SK-N-SH (cell line): ENCODE data around the gene SLIT1. TPM values are rescaled to one million over a fixed set of nuclear protein-coding genes. Genes with fewer than 3 reads are reported as not detected.

Experiments used
- CTCF ChIA-PET: fragments of 300-600, 350-600 bp; formaldehyde crosslinking; extraction: SDS; loops from one replicate; lab custom pipeline; 2021; lab: Yijun Ruan, JAX
- POLR2A ChIA-PET: fragments of 350-600 bp; sonication (Branson Sonifier 250); formaldehyde crosslinking; extraction: SDS; loops from one replicate; lab custom pipeline; 2020; ENCODE audit warnings: antibody characterized with exemption, inconsistent platforms; lab: Yijun Ruan, JAX
- DNase-seq: peaks from one replicate; pipeline ENCODE4 v3.0.0; 2012
- H2AFZ ChIP-seq: fragments of 200-600 bp; sonication (generic); 2 replicates; pipeline ENCODE4 v1.8.1; 2016; ENCODE audit warnings: antibody characterized with exemption, mild to moderate bottlenecking, low read depth
- H3F3A ChIP-seq: fragments of 200-600 bp; sonication (generic); replicated peaks from 2 replicates; pipeline ENCODE3; 2016; ENCODE audit warnings: antibody characterized with exemption, mild to moderate bottlenecking; ENCODE audit not compliant: insufficient read depth
- H3K27ac ChIP-seq, 2 experiments: fragments of 200-500 bp in 1 of 2; fragments of 200-600 bp in 1 of 2; sonication (Bioruptor generic) in 1 of 2; sonication (generic), shearing (Covaris generic) in 1 of 2; 2 replicates each; pipeline versions ENCODE4 v1.5.1 to v1.6.1; 2014 to 2016; ENCODE audit warnings: low read depth in 2 of 2, inconsistent platforms in 1 of 2, low read length in 1 of 2, mild to moderate bottlenecking in 1 of 2, mixed read lengths in 1 of 2
- H3K27me3 ChIP-seq: fragments of 200-600 bp; sonication (generic), shearing (Covaris generic); 2 replicates; pipeline ENCODE4 v1.6.1; 2016; ENCODE audit warnings: mixed run types; ENCODE audit not compliant: insufficient read depth
- H3K36me3 ChIP-seq, 2 experiments: fragments of 200-500 bp in 1 of 2; fragments of 200-600 bp in 1 of 2; sonication (Bioruptor generic) in 1 of 2; sonication (generic) in 1 of 2; replicated peaks in 1 of 2; 2 replicates each; pipeline versions ENCODE3 to v1.5.1; 2014 to 2016; ENCODE audit warnings: low read length in 1 of 2, mild to moderate bottlenecking in 1 of 2; ENCODE audit not compliant: insufficient read depth in 2 of 2, control insufficient read depth in 1 of 2
- H3K4me1 ChIP-seq, 2 experiments: fragments of 200-500 bp in 1 of 2; fragments of 200-600 bp in 1 of 2; sonication (Bioruptor generic) in 1 of 2; sonication (generic), shearing (Covaris generic) in 1 of 2; 2 replicates each; pipeline versions ENCODE4 v1.5.1 to v1.6.1; 2014 to 2016; ENCODE audit warnings: low read depth in 1 of 2, low read length in 1 of 2, mixed run types in 1 of 2; ENCODE audit not compliant: insufficient read depth in 2 of 2, control insufficient read depth in 1 of 2
- H3K4me2 ChIP-seq: fragments of 200-600 bp; sonication (generic), shearing (Covaris generic); 2 replicates; pipeline ENCODE4 v1.6.1; 2017; ENCODE audit warnings: mixed run types
- H3K4me3 ChIP-seq, 2 experiments: fragments of 200-500 bp in 1 of 2; fragments of 200-600 bp in 1 of 2; sonication (Bioruptor generic) in 1 of 2; sonication (generic), shearing (Covaris generic) in 1 of 2; 2 replicates each; pipeline versions ENCODE4 v1.5.1 to v1.8.1; 2014 to 2016; ENCODE audit warnings: low read depth in 2 of 2, inconsistent platforms in 1 of 2, low read length in 1 of 2, mild to moderate bottlenecking in 1 of 2, mixed read lengths in 1 of 2, moderate library complexity in 1 of 2
- H3K79me2 ChIP-seq: fragments of 200-600 bp; sonication (generic); 2 replicates; pipeline ENCODE4 v1.8.1; 2017; ENCODE audit warnings: mild to moderate bottlenecking; ENCODE audit not compliant: insufficient read depth
- H3K9ac ChIP-seq: fragments of 200-600 bp; sonication (generic); 2 replicates; pipeline ENCODE4 v1.6.1; 2017; ENCODE audit warnings: mixed run types
- H3K9me2 ChIP-seq: fragments of 200-600 bp; sonication (generic); 2 replicates; pipeline ENCODE4 v1.6.1; 2017; ENCODE audit warnings: mixed run types
- H3K9me3 ChIP-seq: fragments of 200-600 bp; sonication (generic); 2 replicates; pipeline ENCODE4 v1.6.1; 2017; ENCODE audit warnings: mixed run types, mild to moderate bottlenecking, moderate library complexity
- H4K20me1 ChIP-seq: fragments of 200-600 bp; sonication (generic); 2 replicates; pipeline ENCODE4 v1.6.1; 2017; ENCODE audit warnings: mild to moderate bottlenecking, mixed run types; ENCODE audit not compliant: insufficient read depth
- EZH2phosphoT487 ChIP-seq: fragments of 200-600 bp; sonication (generic); IDR thresholded peaks from 2 replicates; pipeline ENCODE4 v1.6.1; 2017; ENCODE audit warnings: low read depth, mixed run types, mild to moderate bottlenecking, antibody characterized with exemption, moderate library complexity, borderline replicate concordance
- FOXJ3 ChIP-seq: sonication (generic); formaldehyde crosslinking; IDR thresholded peaks from 2 replicates; pipeline ENCODE4 v1.5.1; 2020; ENCODE audit warnings: mild to moderate bottlenecking, missing genetic modification reagents
- FOXM1 ChIP-seq: IDR thresholded peaks from 2 replicates; pipeline ENCODE4 v1.4.0; 2012; ENCODE audit warnings: low read depth, mild to moderate bottlenecking
- MEF2A ChIP-seq: IDR thresholded peaks from 2 replicates; pipeline ENCODE4 v1.4.0; 2012; ENCODE audit warnings: low read depth, borderline replicate concordance
- MXI1 ChIP-seq: IDR thresholded peaks from 2 replicates; pipeline ENCODE4 v1.6.1; 2012; ENCODE audit warnings: mild to moderate bottlenecking, low read depth, low read length, improper control_type of control experiment
- NFIC ChIP-seq: IDR thresholded peaks from 2 replicates; pipeline ENCODE4 v1.4.0; 2012; ENCODE audit warnings: borderline replicate concordance
- SIN3A ChIP-seq: IDR thresholded peaks from 2 replicates; pipeline ENCODE4 v1.6.1; 2012; ENCODE audit warnings: low read depth, mild to moderate bottlenecking, low read length, moderate library complexity, borderline replicate concordance
- SMC3 ChIP-seq: IDR thresholded peaks from 2 replicates; pipeline ENCODE4 v1.6.1; 2012; ENCODE audit warnings: low read depth, low read length, improper control_type of control experiment
- TAF1 ChIP-seq: IDR thresholded peaks from 2 replicates; pipeline ENCODE4 v1.6.1; 2012; ENCODE audit warnings: low read depth, mild to moderate bottlenecking, low read length, moderate library complexity, borderline replicate concordance
- USF1 ChIP-seq: IDR thresholded peaks from 2 replicates; pipeline ENCODE4 v1.4.0; 2012; ENCODE audit warnings: low read depth, borderline replicate concordance
- YY1 ChIP-seq: IDR thresholded peaks from 2 replicates; pipeline ENCODE4 v1.4.0; 2012; ENCODE audit warnings: low read depth, mild to moderate bottlenecking
- WGBS: methylation state at CpG from one replicate; pipeline ENCODE4 v1.1.6; 2017; ENCODE audit warnings: low lambda C conversion rate; 5-methylcytosine and 5-hydroxymethylcytosine counted together
- polyA plus RNA-seq, 3 experiments: library from polyadenylated mRNA; depleted of rRNA; stranded (reverse); fragments of >200 nt; gene quantifications; 2 replicates each; pipeline ENCODE4 v1.2.3, GENCODE V29; 2012
- TF ChIP-seq, protein P1 (sequence below): IDR thresholded peaks from 2 replicates; pipeline ENCODE4 v1.4.0; 2012; ENCODE audit warnings: low read depth, borderline replicate concordance
- TF ChIP-seq, protein P2 (sequence below): fragments of 150-350 bp; IDR thresholded peaks from 2 replicates; pipeline ENCODE4 v1.6.1; 2016; ENCODE audit warnings: mild to moderate bottlenecking, low read depth, low read length
- TF ChIP-seq, protein P3 (sequence below): IDR thresholded peaks from 2 replicates; pipeline ENCODE4 v1.6.1; 2012; ENCODE audit warnings: mild to moderate bottlenecking, low read depth, low read length, moderate library complexity

The SLIT1 gene
- polyA plus RNA-seq, 1 of the 3 experiments (the other 2 are of a cell fraction) = 0.05 TPM

GRCh38 chr10:97134983-97135382 is 50.8 kb downstream of the SLIT1 start:
- ChIA-PET POLR2A (no interaction called here), CTCF (interaction anchor here (1.2 to 1.5 kb wide), 2 partner anchors 62 to 98 kb away, joined by 3 to 6 read pairs; no protein-coding TSS in a partner anchor)
- H3K4me2 ChIP-seq = no peak overlapping the region
- peaks cover 0 to 24% of the 10 kb centered on the region in 2 experiments; a peak in 1 of 4 replicates for H3K4me1 ChIP-seq
- no peaks in the 10 kb centered on the region for H3K9me3 ChIP-seq
- H3F3A ChIP-seq = no peaks in the 10 kb centered on the region
- no peaks in the 10 kb centered on the region for H3K36me3 ChIP-seq
- H2AFZ ChIP-seq = no peak overlapping the region
- no peaks in the 10 kb centered on the region for H3K79me2 ChIP-seq
- WGBS = 63% methylated on average over 15 of the region's 15 CpGs
- no peak overlapping the region for H3K4me3 ChIP-seq
- no peak overlapping the region for H3K27ac ChIP-seq
- no peak overlapping the region for H3K9ac ChIP-seq
- H3K9me2 ChIP-seq = no peaks in the 10 kb centered on the region
- DNase-seq = no peak
- peaks cover 18% of the 10 kb centered on the region for H3K27me3 ChIP-seq
- no peak for TF ChIP-seq FOXM1
- TF ChIP-seq SIN3A = no peak
- TF ChIP-seq MEF2A = no peak
- TF ChIP-seq, protein P1, sequence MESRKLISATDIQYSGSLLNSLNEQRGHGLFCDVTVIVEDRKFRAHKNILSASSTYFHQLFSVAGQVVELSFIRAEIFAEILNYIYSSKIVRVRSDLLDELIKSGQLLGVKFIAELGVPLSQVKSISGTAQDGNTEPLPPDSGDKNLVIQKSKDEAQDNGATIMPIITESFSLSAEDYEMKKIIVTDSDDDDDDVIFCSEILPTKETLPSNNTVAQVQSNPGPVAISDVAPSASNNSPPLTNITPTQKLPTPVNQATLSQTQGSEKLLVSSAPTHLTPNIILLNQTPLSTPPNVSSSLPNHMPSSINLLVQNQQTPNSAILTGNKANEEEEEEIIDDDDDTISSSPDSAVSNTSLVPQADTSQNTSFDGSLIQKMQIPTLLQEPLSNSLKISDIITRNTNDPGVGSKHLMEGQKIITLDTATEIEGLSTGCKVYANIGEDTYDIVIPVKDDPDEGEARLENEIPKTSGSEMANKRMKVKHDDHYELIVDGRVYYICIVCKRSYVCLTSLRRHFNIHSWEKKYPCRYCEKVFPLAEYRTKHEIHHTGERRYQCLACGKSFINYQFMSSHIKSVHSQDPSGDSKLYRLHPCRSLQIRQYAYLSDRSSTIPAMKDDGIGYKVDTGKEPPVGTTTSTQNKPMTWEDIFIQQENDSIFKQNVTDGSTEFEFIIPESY = no peak
- TF ChIP-seq, protein P2, sequence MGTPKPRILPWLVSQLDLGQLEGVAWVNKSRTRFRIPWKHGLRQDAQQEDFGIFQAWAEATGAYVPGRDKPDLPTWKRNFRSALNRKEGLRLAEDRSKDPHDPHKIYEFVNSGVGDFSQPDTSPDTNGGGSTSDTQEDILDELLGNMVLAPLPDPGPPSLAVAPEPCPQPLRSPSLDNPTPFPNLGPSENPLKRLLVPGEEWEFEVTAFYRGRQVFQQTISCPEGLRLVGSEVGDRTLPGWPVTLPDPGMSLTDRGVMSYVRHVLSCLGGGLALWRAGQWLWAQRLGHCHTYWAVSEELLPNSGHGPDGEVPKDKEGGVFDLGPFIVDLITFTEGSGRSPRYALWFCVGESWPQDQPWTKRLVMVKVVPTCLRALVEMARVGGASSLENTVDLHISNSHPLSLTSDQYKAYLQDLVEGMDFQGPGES = no peak
- TF ChIP-seq EZH2phosphoT487 = no peak
- TF ChIP-seq NFIC = no peak
- TF ChIP-seq USF1 = no peak
- H4K20me1 ChIP-seq = no peaks in the 10 kb centered on the region

DNA sequence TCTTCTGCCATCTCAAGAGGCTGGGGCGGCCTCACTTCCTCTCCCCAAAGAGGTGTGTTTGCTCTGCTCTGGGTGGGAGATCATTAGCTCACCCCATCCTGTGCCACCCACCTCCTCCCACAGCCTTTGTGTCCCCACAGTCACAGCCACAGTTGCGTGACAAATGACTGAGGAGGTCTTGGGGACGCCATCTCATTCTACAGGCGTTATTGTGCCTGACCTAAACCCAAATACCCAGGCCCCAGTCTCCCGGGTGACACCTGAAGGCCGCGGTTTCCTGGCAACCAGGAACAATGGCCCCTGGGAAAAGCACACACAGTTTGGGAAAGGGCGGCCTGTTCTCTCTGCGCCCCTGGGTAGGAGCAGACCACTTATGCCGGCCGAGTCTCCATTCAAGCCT is 51.6 kb downstream of the SLIT1 start:
- Histone ChIP-seq H3K36me3 (no peaks in the 10 kb centered on the region), H4K20me1 (no peaks in the 10 kb centered on the region), H3K27me3 (peaks cover 9% of the 10 kb centered on the region), H3K9me2 (no peaks in the 10 kb centered on the region), H3K9me3 (no peaks in the 10 kb centered on the region), H2AFZ (no peak overlapping the region), H3K9ac (no peak overlapping the region), H3K27ac (no peak overlapping the region), H3K4me1 (peaks cover 0 to 20% of the 10 kb centered on the region in 2 experiments; a peak in 1 of 4 replicates), H3K79me2 (no peaks in the 10 kb centered on the region)
- WGBS = 61% methylated on average over 8 of the region's 11 CpGs
- POLR2A ChIA-PET = no interaction called here
- CTCF ChIA-PET = interaction anchor here (0.9 to 1.5 kb wide), 3 partner anchors 45 to 97 kb away, joined by 3 to 6 read pairs (median 3); no protein-coding TSS in a partner anchor
- DNase-seq = no peak
- TF ChIP-seq FOXJ3 (CRISPR knock-in tag) = no peak
- TF ChIP-seq, protein P3, sequence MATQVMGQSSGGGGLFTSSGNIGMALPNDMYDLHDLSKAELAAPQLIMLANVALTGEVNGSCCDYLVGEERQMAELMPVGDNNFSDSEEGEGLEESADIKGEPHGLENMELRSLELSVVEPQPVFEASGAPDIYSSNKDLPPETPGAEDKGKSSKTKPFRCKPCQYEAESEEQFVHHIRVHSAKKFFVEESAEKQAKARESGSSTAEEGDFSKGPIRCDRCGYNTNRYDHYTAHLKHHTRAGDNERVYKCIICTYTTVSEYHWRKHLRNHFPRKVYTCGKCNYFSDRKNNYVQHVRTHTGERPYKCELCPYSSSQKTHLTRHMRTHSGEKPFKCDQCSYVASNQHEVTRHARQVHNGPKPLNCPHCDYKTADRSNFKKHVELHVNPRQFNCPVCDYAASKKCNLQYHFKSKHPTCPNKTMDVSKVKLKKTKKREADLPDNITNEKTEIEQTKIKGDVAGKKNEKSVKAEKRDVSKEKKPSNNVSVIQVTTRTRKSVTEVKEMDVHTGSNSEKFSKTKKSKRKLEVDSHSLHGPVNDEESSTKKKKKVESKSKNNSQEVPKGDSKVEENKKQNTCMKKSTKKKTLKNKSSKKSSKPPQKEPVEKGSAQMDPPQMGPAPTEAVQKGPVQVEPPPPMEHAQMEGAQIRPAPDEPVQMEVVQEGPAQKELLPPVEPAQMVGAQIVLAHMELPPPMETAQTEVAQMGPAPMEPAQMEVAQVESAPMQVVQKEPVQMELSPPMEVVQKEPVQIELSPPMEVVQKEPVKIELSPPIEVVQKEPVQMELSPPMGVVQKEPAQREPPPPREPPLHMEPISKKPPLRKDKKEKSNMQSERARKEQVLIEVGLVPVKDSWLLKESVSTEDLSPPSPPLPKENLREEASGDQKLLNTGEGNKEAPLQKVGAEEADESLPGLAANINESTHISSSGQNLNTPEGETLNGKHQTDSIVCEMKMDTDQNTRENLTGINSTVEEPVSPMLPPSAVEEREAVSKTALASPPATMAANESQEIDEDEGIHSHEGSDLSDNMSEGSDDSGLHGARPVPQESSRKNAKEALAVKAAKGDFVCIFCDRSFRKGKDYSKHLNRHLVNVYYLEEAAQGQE = no peak
- TF ChIP-seq USF1 = no peak
- TF ChIP-seq SIN3A = no peak
- TF ChIP-seq SMC3 = no peak
- no peak for TF ChIP-seq TAF1
- TF ChIP-seq MEF2A = no peak
- TF ChIP-seq MXI1 = no peak
- TF ChIP-seq YY1 = no peak
- TF ChIP-seq, all 33 proteins: peak for 0
- H3F3A ChIP-seq = no peaks in the 10 kb centered on the region
- no peak overlapping the region for H3K4me2 ChIP-seq
- H3K4me3 ChIP-seq = no peak overlapping the region
